HG03025 (cell line): ENCODE measurements around the gene MAGED2.
"Not testable (repeated sequence)": the region's sequence is repeated elsewhere in the genome, so short reads cannot be mapped to it uniquely, and the experiment has no call there.

ENCODE experiments used
- ATAC-seq: cut with Tn5 transposase; IDR thresholded peaks from one replicate; pipeline ENCODE4 v1.9.1; 2021; ENCODE audit warnings: mild to moderate bottlenecking, moderate library complexity; ENCODE audit not compliant: unreplicated experiment, low FRiP score

Gene MAGED2, protein sequence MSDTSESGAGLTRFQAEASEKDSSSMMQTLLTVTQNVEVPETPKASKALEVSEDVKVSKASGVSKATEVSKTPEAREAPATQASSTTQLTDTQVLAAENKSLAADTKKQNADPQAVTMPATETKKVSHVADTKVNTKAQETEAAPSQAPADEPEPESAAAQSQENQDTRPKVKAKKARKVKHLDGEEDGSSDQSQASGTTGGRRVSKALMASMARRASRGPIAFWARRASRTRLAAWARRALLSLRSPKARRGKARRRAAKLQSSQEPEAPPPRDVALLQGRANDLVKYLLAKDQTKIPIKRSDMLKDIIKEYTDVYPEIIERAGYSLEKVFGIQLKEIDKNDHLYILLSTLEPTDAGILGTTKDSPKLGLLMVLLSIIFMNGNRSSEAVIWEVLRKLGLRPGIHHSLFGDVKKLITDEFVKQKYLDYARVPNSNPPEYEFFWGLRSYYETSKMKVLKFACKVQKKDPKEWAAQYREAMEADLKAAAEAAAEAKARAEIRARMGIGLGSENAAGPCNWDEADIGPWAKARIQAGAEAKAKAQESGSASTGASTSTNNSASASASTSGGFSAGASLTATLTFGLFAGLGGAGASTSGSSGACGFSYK

DNA sequence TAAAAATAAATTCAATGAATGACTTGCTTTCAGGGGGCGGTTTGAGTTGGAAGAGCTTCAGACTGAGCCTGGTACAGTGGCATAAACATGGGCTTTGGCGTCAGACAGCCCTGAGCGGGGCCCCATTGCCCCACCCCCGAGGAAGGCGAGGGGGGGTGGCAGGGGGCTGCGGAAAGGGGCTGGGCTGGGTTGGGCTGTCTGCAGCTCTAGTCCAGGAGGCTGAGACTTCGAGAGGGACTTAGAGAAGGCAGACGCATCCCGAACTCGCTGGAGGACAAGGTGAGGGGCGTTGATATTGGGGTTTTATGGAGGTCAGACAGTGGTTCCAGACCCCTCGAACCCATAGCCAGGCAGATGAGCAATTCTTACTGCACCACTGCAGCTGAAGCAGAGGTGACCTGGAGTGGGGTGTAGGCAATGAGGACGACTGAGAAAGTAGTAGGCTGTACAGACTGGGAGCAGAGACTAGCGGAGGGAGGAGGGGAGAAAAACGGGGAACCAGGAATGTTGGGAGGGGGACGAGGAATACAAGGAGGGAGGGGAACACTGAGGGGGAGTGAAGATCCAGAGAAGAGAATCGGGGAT is at the start of gene MAGED2:
Gene MAGED2 (plus strand): TSS at position 222 of the 585 bp plus-strand sequence. CDS start 1,587 bp downstream, outside the sequence.
- ATAC-seq, result no peak

DNA sequence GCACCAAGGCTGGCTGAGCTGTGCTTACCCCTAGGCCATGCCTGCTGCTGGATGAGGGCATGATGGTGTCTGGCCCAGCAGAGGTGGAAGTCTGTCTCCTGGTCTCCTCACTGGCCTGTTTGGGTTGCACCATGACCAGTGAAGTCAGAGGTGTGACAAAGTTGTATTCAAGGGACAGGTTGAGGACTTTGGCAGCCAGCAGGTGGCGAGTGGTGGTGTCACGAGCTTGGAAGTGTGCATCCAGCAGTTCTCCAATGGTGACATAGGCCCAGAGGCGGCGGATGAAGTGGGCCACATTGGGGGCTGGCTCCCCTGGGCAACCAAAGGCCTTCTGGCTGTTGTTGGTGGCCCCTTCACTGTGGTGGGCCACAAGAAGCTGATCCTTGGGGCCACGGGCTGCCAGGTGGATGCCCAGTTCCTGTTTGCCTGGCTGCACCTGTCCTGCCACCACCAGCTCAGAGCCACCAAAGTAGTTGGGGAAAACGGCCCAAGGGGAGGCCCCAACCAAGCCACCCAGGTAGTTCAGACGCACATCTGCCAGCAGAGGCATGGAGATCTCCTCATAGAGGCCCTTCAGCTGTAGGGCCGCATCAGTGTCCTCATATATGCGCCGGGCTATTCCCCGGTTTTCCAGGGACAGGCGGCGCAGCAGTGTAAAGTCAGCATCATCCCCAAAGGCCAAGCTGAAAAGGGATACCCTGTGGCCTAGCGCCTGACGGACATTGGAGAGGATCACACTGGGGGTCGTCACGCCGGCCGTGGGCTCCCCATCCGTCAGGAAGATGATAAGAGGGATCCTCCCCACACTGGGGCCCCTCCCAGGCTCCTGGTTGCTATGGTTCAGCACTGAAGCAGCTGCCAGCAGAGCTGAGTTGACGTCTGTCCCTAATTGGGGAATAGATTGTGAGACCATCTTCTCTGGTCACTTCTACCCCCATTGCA is 49.2 kb upstream of the MAGED2 start:
- no peak for ATAC-seq

DNA sequence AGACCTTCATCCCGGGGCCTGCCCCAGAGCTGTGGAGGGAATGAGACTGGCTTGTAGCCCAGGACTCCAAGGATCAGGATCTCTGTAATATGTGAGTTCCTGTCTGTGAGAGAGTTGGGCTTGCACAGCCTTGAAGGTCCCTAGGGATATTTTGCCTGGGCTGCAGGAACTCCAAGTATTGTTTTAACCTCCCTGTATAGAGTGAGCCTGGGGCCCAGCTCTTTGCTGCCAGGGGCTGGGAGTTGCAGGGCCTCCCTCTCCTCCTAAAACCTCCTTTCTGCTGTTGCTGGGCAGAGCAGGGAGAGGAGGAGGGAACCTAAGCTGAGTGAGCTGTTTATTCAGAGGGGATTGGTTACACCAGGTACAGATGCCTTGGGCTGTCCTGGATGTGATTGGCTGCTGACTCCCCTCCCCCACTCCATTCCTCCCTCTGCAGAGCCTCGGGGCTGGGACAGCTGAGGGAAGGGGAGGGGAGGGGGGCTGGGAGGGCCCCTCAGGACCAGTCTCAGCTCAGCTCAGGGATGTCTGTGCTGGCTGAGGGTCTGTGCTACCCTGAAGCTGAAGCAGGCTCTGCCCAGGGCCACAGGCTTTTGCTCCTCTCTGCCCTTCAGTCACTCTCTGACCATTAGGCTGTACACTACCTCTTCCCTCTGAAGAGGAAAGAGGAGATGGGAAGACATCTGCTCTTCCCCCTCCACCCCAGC is 33.0 kb upstream of the MAGED2 start:
- not testable (repeated sequence) for ATAC-seq

DNA sequence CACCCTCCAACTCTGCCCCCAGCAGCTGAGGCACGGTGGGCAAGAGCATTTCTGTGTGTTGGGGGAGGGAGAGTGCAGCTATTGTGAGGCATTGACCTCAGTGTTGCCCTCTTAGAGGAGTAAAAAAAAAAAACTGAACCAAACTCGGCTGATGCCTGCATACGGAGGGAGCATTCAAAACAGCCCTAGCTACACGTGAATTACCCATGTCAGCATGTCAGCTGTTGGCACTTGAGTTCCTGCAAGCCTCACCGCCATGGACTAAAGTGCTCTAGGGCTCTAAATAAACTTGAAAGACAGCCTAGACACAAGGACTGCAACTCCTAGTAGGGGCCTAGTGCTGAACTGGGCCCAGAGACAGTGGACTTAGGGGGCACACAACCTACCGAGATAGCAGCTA is 31.5 kb upstream of the MAGED2 start:
- no peak for ATAC-seq

DNA sequence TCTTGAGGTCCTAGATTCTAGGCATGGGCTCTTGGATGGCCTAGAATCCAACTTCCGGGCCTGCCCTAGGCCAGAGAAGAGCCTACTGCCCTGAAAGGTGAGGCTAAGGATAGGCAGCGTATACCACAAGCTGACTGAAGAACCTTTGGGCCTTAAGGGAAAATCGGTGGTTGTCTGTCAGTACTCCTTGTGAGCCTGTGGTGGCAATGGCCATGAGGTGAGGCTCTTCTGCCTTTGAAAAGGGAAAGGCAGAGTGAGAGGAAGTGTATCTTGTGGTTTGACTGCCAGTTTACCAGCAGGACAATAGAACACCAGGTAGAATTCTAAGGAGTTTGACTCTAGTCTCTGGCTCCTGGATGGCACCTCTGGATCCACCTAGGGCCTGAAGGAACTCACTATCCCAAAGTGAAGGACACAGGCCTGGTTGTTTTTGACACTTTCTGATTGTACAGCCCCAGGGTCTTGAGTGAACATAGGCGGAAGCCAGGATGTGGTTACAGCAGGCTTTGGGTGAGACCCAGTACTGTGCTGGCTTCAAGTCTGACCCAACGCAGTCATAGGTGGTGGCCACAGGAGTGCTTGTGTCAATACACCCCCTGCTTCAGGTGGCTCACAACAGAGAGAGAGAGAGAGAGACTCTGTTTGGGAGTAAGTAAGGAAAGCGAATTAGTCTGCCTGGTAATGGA is 30.4 kb upstream of the MAGED2 start:
- ATAC-seq, result no peak

DNA sequence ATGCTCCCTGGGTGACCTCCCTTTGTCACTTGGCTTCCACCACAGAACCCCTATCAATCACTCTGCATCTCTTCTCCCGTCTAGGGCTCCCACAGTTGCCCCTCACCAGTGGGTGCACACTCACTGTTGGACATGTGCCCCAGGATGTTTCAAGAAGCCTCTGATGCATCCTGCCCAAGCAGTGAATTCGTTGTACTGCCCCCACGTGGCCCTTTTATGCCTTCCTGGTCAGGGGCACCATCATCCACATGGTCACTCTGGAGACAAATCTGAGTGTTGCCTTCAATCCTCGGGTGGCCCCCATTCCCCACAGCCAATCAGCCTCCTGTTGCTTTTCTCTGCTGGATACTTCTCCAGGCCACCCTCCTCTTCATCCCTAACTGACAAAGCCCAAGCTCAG is 21.6 kb upstream of the MAGED2 start:
- no peak for ATAC-seq

DNA sequence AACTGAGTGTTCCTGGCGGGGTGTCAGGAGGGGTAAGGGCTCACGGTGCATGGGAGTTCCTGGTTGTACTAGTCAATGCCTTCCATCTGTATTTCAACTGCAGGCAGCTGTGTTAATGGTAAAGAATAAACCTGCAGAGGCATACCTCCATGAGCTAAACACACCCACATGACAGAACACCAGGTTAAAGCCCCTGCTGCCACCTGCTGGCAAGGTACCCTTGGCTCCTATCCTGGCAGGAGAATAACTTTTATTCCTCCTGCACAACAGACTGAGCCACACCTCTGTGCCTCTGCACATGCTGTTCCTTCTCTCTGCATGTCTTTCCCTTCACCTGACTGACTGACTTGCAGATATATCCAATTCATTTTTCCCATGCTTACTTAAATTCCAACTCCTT is 20.6 kb upstream of the MAGED2 start:
- no peak for ATAC-seq

DNA sequence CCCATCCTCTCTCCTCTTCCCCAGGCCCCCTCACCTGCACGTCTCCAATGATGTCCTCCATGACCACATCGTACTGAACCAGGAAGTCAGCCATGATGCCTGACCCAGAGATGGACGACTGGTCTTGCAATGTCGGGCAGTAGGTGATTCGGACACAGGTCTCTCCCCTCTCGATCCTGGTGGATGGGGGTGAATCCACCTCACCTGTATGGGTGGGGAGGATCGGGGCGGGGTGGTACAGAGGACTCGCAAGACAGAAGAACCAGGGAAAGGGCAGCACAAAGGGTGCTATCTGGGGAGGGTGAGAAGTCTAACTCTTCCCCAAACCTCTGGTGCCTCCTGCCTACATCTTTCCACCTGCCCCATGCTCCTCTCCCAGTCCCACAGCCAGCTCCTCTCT is 19.1 kb upstream of the MAGED2 start:
- ATAC-seq, result no peak

DNA sequence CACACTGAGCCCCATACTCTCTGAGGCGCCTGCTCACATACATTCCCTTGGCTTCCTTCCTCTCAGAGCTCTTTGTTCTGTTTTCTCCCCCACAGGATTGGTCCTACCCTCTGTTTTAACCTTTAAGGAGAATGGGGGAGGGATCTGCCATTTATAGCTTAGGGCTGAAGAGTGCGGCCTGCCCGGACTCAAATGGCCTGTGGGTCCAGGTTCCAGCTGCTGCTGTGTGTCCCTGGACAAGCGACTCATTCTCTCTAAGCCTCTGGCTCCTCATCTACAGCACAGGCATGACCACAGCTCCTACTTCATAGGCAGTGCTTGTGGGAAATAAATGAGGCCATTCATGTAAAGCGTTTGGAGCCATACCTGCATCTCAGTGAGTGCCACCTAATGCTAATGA is 18.1 kb upstream of the MAGED2 start:
- not testable (repeated sequence) for ATAC-seq

DNA sequence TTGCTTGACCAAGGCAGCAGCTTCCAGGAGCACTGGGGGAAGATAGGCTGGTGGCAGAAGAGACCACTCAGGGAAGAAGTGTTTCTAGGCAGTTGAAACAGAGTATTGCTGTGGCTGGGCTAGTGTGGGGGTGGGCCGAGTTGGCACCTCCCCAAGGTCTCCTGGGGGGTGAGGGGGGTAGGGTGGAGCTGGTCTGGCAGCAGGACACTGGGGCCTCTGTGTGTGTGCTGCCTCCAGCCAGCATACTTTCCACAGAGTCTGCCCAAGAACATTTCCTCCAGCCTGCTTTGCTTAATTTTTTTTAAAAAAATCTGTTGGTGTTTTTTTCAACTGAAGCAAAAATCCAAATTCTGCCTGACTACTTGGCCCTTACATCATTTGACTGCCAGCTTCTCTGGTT is 13.5 kb upstream of the MAGED2 start:
- no peak for ATAC-seq

DNA sequence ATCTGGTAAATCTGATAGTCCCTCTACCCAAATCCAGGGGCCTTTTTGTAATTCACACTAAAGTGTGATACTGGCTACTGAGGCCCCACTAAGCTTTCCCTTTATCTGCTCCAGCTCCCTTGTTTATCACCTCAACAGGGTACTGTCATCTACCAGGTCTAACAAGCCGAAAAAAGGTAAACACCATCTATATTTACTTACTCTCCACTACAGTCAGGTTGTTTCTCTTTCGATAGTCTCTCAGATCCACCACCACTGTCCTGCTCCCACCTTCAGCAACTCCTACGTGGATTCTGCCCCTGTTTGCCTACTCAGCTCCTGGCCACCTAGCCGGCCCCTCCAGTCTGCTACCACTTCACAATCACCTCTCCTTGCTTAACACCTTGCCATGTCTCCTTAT is 12.8 kb upstream of the MAGED2 start:
- ATAC-seq, result no peak

DNA sequence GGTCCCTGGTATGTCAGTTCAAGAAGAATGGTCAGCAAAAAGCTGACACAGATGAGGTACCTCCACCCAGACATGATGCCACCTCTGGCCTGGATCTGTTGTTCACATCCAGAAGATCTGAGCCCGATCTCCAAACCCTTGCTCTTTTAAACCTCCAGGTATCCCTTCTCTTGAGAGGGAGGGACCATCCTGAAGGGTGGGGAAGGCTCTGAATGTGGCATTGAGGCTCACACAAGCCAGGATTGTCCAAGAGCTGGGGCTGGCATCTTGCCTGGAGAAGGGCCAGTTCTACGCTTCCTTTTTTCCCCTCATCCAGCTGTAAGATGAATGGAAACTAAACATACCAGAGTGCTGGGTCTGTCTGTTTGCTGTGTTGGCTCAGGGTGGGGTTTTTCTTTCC is 9.4 kb upstream of the MAGED2 start, which contains the start of gene ITIH6:
Gene ITIH6 (minus strand): TSS at position 119 of the 400 bp plus-strand sequence. CDS start 45 bp downstream, at position 74.
- no peak for ATAC-seq

DNA sequence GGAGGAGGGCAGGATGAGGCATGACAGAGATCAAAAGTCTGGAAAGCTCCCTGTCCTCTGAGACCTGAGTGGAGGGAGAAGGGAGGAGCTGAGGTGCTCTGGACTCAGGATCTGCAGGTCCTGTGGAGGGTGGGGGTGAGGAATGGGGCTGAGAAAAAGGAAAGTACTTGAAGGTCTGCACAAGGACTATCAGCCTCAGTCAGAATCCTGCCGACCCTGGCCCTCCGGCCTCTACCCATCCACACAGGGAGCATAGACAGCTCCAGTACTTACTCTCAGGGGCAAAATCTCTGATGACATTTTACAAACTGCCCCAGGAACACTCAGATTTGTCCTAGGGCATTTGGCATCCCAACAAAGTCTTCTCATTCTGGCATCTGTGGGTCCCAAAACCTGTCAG is 8.5 kb upstream of the MAGED2 start:
- no peak for ATAC-seq

DNA sequence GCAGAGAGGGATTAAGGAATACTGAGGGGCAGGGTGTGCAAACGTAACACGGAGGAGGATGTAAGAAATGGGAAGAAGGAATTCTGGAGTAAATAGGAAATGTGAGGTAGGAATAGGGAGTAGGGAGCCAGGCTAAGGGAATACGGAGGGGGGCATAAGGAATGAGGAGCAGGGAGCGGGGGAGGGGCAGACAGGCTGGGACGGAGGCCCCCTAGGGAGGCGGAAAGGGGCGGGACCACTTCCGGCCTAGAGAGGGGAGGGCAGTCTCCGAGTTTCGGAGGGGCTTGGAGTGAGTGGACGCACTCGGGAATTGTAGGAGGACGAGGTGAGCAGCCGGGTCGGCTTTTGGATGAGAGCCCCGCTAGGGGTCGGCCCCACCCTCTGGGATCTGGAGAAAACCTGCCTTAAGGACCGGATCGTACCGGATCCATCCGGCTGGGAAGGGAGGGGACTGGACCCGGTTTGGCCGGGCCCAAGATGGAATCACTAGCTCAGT is 612 bp downstream of the MAGED2 start:
- ATAC-seq, result peak; percentile 4

DNA sequence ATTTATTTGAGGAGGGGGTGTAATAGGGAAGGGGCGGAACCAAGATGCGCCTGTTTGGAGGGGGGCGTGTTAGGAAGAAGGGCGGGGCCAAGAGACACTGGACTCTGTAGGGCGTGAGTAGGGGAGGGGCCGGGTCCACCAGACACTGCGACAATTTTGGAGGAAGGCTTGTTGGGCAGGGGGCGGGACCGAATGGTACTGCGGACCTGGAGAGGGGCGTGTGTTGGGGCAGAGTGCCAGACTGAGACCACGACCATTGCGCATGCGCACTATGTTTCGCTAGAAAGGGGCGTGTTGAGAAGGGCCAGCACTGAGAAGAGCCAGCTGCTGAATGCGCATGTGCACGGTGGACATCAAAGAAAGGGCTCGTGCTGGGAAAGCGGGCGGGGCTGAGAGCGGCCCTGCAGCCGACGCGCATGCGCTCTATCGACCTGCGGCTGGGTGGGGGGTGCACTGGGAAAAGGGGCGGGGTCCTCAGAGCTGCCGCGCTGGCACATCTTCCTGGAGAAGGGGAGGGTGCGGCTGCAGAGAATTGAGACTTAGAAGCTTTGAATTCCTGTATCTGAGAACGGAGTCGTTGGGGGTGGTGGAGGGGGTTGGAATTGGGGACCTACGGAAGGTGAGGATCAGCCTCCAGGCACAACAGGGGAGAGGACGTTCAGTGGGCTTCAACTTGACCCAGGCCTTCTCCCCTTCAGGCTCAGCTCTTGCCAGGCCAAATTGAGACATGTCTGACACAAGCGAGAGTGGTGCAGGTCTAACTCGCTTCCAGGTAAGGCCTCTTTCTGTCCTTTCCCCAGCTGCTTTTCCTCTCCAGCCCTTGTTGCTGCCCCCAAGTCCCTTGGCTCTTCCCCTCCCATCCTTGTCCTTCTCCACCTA is 1.3 kb downstream of the MAGED2 start:
- peak; percentile 65 for ATAC-seq

DNA sequence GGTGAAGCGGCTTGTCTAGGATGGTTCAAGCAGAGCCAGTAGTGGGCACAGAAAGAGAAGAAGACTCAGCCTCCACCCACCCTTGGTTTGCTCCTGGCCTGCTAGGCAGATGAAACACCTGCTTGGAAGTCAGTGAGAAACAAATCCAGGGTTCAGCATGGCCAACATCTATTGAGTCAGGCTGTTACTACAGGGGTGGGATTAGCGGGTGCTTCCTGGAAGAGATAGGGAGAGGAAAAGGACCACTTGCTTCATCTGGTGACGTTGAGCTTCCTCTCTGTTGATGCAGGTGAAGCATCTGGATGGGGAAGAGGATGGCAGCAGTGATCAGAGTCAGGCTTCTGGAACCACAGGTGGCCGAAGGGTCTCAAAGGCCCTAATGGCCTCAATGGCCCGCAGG is 3.0 kb downstream of the MAGED2 start:
- ATAC-seq, result no peak

DNA sequence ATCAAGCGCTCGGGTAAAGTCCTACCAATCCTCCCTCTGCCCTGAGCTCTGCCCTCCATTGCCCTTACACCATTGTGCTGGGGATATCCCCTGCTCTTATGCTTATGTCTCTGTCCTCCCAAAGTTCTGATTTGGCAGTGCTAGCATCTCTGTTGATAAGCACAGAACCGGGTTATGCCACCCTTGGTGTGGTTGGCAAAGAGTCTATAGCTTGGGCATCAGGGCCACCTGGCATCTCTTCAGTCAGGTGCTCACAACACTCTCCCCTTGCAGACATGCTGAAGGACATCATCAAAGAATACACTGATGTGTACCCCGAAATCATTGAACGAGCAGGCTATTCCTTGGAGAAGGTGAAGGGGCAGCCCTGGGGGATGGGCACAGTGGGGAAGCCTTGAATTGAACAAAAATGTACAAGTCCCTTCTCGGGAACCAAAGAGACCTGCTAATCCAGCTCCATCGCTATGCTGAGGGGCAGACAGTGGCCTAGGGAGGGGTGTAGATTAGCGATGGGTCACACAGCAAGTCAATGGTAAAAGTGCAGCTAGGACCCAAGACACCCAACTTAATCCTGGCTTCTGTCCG is 3.8 kb downstream of the MAGED2 start:
- no peak for ATAC-seq

DNA sequence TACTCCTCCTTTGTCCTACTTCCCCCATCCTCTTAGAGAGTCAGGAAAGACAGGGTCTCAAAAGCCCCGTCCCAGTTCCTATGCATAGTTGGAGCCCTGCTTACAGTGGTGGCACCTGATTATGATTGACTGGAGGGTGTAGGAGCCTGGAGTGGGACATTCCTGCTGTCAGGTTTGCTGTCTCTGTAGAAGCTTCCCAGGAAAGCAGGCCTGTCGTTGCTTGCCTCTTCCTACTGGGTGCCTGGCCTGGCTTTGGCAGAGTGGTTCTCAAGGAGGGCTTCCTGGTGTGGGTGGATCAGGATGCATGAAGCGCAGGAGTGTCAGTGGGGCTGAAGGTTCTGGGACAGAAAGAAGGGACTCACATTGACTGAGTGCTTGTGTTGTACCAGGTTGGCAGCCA is 4.8 kb downstream of the MAGED2 start:
- ATAC-seq, result no peak
